ENCODE measurements around the gene TMBIM6.

TMBIM6 gene

DNA sequence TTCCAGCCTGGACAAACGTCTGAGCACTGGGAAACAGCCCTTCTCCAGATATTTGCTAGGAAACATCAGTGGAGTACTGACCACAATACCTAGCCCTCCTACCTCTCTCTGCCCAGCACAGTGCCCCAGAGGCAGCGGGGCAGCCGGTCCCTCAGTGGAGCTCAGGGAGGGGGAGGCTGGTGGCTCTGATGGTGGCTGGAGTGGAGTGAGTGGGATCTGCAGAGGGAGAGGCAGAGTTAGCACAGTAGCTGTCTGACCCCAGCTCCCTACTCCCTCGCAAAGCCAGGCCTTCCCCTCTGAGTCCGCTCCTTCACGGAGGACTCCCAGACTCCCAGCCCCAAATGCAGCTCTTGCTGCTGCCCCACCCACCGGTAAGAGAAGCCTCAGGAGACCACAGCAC is 56.9 kb downstream of the TMBIM6 start:
- FAIRE-seq = no peak

GRCh38 chr12:49798934-49799333 is 57.6 kb downstream of the TMBIM6 start:
- no peak for FAIRE-seq

DNA sequence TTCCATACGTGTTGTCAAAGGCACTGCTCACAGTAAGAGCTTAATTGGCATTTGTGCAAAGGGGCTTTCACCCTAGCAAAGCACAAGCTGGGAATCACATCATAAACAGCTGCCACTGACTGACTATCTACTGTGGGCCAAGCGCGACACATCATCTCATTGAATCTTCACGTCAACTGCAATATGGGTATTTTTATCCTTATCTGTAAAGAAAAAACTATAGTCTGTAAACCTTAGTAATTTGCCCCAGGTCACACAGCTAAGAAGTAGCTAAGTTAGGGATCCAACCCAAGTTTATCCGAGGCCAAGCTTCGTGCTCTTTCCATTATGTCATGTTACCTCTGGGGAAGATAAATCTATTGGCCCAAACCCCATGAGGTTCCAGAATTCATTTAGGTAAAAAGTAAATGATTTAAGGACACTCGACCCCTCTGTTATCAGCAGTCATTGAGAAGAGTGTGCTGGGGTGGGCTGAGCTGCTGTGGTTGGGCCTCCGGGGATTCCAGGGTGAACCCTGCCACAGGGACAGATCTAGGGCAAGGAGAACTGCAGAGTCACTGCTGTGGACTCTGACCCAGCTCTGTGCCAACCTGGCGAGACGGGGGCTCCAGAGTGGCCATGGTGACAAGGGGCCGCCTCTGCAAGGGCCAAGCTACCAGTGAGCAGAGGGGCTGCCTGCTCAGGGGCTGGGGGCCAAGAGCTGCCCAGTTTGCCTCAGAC is 59.2 kb downstream of the TMBIM6 start:
- FAIRE-seq = no peak

DNA sequence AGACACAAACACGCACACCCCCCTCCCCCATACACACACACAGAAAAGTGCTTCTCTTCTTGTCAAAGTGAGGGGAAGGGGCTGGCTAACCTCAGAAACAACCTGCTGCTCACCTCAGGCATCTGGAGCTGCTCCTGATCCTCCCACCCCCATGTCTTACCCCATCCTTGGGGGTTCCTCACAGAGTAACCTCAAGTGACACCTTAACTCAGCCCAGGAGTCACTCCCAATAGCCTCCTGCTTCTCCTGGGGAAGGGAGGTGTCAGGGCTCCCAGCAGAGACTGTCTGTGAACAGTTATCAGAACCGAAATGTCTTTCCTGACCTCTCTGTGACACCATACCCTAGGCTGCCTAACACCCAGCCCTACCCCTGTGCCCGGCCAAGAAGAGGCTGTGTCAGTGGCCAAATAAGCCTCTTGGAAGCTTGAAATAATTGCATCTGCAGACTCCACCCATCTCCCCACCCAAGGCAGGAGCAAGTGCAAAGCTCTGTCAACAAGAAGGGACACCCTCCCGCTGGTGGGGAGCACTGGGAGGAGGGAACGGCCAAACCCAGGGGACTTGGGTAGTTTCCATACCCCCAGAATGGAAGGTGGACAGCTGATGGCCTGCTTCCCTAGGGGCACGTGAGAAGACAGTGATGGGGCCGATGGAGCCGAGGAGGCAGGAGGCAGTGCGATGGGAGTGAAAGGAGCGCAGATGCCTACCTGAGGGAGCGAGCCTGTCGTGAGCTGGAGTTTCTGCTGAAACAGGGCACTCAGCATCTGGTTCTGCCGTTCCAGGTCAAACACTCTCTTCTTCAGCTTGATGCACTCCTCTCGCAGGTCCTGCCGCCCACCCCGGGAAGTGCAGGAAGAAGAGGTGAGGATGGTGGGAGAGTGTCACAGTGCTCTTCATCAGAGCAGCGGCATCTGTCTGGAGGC is 60.0 kb downstream of the TMBIM6 start:
- no peak for FAIRE-seq

DNA sequence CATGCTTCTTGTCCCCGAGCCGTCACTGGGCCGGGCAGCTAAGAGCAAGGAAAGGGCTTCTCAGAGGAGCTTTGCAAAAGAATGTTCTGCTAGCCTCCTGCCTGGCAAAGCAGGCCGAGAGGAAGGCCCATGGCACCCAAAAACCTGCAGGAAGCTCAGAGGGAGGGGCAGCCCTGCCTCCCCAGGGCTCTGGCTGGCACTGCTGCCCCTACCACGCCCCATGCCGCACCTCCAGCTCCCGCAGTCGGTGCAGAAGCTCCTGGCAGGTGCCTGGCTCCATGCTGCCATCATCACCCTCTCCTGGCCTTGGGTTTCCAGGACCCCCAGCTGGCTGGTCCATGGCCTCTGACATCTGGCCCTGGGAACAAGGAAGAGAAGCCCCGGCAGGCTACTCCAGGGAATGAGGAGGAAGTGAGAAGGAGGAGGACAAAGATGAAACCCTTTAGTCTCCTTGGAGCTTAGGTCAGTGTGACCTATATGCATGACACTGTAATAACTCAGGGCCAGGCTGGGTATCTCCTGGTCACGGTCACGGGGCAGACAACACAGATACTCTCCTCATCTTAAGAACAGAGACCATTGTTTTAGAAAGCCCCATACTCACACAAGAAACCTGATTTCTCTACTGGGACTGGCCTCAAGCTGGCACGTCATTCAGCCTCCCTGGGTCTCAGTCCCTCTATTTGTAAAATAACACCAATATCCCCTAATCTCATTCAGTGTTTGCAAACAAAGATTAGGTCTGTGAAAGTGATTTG is 62.5 kb downstream of the TMBIM6 start:
- FAIRE-seq = no peak

DNA sequence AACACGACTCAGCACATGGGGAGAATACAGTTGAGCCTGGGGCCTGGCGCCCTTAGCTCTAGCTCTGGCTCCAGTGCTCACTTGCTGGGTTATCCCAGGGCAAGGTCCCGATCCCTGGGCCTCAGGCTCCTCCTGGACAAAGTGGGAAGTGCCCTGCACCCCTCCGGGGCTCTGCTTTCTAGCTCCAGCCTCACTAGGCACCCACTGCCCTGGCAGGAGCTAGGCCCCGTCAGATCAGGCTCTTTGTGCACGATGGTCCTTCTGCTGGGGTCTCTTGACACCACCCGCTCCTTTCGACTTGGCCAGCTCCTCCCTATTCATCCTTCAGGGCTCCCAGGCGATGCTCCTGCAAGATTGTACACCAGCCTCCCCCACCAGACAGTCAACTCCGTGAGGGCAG is 63.5 kb downstream of the TMBIM6 start:
- FAIRE-seq = no peak

DNA sequence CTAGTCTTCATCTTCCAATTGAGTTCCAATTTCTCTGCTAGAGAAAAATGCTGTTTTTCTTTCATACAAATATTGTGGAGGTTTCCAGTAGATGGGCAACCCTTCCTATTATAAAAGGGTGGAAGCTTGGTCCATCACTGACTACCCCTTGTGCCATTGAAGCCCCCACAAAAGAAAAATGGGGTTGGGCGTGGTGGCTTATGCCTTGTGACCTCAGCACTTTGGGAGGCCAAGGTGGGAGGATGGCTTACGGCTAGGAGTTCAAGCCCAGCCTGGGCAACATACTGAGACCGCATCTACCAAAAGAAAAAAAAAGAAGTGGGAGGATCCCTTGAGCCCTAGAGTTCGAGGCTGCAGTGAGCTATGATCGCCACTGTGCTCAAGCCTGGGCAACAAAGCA is 64.1 kb downstream of the TMBIM6 start:
- no peak for FAIRE-seq

- FAIRE-seq = no peak
Measured at GRCh38 chr12:49806321-49806813, 65.0 kb downstream of the TMBIM6 start.

DNA sequence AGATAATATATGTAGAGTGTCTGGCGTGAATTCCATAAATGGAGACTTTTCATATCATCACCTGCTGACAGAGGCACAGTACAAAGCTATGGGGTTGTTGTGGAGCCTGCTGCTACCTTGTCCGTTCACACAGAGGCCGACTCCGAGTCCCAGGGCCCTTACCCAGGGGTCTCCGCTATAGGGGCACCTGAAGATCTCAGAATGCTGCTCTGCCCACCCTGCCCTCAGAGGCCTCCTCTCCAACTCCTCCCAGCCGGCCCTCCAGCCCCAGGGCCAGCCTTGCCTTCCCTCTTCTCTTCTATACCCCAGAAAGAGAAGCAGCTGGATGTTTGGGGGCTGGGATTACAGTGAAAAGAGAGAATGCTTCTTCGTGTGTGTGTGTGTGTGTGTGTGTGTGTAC is 65.5 kb downstream of the TMBIM6 start:
- no peak for FAIRE-seq

- FAIRE-seq = no peak
Measured at GRCh38 chr12:49807991-49808580, 66.7 kb downstream of the TMBIM6 start.

- FAIRE-seq = no peak
Measured at GRCh38 chr12:49808686-49809380, 67.5 kb downstream of the TMBIM6 start.

GRCh38 chr12:49809381-49809905 is 68.1 kb downstream of the TMBIM6 start:
- no peak for FAIRE-seq

DNA sequence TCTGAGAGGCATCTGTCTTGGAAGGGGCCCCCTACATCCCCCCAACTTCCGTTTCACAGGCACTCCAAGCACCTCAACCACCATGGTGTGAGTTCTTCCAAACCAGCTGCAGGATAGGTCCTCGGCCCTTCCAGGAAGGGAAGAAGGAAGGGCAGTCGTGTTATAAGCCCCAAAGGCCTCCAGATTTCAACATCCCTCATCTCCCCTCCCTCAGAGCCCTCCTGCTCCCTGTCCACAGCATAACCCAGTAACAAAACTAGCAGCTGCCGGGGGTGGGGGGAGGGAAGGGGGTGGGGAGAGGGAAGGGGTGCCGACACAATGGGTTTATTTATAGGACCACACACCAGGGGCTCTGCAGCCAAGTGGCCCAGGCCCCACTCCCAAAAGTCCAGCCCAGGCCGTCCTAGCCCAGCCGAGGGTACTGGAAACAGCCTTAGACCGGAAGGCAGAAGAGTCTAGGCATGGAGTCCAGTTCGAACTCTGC is 68.6 kb downstream of the TMBIM6 start:
- FAIRE-seq = no peak

DNA sequence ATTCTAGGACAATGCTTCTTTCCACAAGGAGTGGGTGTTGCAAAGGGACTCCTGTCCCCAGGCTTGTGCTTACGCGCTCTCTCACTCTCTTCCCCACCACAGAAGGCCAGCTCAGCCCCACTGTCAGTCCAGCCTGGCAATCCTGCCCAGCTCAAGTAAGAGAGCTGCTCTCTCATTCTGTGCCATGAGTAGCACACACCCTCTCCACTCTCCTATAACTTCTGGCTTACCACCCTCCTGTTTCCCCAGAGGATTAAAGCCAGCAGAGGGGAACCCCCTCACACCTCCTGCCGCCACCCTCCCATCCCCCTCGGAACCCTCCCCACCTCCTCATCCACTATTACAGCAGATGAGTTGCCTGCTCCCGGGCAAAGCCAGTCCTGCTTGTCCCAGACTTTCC is 69.8 kb downstream of the TMBIM6 start:
- FAIRE-seq = no peak

GRCh38 chr12:49811961-49812401 is 70.6 kb downstream of the TMBIM6 start:
- no peak for FAIRE-seq

DNA sequence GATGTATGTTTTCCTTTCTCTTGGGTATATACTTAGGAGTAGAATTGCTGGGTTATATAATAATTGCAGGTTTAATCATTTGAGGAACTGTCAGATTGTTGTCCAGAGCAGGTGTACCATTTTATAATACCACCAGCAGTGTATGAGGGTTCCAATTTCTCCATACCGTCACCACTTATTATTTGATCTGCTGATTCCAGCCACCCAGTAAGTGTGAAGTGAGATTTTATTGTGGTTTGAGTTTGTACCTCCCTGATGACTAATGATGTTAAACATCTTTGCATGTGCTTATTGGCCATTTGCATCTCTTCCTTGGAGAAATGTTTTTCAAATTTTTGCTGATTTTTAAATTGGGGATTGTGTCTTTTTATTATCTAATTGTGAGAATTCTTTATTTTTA is 71.8 kb downstream of the TMBIM6 start:
- no peak for FAIRE-seq

All from endometrium (tissue), 2 donors.